ENCODE results near the gene CPE.

Gene CPE

DNA sequence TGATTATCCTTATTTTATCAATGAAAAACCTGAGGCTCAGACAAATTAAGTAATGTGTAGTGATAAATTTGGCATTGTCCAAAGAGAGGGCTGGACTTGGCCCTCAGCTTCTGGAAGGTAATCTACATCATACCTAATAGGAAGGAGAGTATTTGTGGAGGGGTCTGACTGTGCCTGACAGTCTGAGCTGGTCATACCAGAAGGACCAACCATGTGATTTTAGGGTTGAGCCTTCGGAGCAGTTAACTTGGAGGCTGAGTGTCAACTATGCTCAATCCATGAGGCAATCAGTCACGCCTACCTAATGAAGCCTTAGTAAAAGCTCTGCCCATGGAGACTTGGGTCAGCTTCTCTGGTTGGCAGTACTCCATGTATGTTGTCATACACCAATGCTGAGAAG is 136.4 kb downstream of the CPE start:
- DNase-seq, result no peak

DNA sequence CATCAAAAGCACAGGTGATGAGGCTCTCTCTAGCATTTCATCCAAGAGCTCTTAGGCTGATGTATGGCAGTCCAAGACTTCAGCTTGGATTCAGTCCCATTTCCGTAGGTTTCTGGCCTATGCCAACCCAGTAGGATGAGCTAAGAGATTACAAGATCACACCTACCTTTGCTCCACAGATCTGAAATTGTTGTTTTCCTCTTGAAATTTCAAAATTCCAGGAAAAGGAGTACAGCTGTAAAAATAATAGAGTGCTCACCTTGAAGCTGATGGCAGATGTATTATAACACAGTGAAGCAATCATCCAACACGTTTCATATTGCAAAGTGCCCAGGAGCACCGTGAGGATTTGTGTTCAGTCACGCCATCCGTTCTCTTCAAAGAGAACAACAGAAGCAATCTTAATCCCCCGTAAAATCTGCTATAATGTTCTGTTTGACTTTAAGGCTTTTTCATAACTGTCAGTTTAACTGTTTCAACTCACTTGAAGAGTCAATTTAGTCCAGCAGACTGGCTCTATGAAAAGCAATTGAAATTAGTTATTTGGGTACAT is 137.5 kb downstream of the CPE start:
- no peak for DNase-seq

DNA sequence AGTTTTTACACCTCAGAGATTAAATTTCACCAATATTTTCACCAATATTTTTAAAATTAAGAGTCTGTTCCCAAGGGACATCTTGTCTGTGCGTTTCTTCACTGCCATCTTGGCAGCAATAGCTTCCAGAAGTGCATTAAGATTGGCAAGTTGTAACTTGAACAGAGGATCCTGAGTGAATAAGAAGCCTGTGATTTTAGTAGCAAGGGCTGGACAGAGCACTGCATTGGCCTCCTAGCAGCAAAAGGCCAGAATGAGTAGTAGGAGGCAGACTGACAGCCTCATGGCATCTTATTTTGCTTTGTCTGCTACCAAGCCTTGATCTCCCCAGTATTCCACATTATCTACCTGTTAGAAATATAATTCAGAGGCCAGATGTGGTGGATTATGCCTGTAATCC is 138.4 kb downstream of the CPE start:
- no peak for DNase-seq

GRCh38 chr4:165518024-165518616 is 139.3 kb downstream of the CPE start:
- no peak for DNase-seq

DNA sequence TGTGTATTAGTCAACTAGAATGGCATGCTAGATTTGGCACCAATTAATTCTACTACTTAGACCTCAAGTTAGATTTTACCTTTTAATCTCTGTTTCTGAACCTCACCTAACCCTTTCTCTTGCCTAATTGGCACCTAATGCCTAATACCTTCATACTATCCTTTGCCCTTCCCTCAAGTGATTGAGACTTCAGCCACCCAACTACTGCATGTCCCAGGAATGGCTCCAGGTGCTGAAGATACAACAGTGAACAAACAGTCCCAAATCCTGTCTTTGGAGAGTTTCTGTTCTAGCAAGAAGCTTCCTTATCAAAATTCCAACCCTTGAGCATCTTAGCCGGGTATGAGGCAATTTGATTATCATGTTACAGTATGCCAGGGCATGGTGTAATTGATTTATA is 139.9 kb downstream of the CPE start:
- no peak for DNase-seq

DNA sequence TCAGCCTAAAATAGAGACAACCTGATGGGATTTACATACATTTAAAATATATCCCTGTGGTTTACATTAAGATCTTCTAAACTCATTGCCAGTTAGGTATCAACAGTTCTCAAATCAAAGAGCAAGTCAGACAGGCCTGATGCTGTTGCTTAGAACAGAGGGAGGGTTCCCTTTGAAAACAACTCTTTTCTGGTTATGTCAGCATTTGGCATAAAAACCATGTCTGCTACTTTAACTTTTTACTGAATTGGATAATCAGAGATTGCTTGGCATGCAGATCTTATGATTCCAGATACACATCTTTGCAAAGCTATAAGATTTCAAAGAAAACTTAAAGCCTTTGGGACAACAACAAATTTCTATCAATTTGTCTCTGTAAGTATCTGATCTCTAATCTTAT is 140.8 kb downstream of the CPE start:
- no peak for DNase-seq

GRCh38 chr4:165520086-165520485 is 141.3 kb downstream of the CPE start:
- no peak for DNase-seq

DNA sequence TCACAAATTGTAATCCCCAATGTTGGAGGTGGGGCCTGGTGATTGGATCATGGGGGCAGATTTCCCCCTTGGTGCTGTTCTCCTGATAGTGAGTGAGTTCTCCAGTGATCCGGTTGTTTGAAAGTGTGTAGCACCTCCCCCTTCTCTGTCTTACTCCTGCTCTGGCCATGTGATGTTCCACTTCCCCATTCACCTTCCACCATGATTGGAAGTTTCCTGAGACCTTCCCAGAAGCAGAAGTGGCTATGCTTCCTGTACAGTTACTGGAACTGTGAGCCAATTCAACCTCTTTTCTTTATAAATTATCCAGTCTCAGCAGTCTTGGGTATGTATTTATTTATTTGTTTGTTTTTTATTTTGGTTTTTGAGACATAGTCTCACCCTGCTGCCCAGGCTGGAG is 143.2 kb downstream of the CPE start:
- no peak for DNase-seq

DNA sequence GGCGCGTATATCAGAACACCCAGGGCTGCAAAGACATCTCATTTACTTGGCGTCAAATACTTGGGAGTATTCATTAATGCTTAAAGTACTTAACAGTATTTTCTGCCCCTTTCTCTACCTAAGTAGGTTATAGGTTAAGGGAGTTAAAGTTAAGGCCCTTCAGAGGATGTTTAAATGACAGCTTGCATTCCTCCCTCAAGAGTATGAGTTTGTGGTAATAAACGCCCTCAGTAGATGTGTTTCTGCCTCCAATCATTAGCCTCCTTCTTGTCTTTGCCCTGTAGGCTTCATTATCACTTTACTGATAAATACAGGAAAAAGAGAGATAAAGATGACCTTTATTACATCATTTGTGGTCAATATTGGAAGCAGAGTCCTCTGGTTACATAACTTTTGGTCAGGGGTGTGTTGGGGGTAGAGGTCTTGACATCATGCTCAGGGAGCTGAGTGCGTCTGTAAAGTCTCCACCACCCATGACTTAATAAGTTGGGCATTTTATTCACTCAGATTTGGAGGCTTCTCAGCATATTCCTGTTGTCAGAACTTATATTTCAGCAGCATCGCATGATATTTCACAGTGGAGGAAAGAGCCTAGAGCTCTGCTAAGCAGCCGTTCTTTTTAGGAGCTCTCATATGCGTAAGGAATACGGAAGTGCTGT is 145.9 kb downstream of the CPE start:
- DNase-seq, result no peak

GRCh38 chr4:165532976-165533375 is 154.2 kb downstream of the CPE start:
- DNase-seq, result no peak

DNA sequence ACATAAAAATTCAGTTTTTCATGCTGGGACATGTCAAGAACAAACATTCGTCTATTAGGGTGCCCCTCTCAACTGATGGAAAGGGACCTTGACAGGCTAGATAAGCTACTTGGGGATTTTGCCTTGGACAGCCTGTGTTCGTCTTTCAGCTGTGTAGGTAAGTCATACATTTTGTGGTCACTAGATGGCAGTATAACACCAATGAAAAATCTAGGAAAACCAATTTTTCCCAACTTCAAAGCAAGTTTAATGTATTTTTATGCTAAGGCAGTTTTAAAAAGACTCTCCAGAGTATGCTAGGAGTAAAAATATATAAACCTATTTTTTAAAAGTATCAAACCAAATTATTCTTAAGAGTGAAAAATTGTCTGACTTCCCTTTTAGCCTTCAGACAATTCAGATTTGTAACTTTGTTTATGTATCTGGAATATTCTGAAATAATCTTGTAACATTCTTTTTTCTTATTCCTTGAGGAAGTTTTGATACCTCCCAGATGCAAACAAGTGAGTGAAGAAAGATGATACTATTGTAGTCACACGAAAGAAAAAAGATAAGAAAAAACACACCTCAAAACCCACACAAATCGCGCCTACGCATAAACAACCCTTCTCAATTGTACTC is 158.3 kb downstream of the CPE start:
- no peak for DNase-seq

DNA sequence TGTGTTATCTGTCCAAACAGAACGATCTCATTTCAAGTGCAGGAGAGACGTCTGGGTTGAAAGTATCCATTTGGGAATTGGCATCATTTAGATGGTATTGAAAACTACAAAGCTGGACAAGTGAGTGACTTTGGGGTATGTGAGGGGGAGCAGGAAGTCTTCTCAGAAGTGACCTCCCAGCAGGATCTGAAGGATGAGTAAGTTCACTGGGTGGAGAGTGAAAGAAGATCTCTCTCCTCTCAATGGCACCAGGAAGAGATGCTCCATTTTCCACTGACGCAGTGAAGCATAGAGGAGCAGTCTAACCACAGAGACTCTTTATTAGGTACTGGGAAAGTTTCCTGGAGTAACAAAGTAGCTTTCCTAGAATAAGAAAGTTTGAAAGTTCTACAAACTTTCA is 161.0 kb downstream of the CPE start:
- DNase-seq, result no peak

- no peak for DNase-seq
Observed at GRCh38 chr4:165540206-165540830, 161.5 kb downstream of the CPE start.

DNA sequence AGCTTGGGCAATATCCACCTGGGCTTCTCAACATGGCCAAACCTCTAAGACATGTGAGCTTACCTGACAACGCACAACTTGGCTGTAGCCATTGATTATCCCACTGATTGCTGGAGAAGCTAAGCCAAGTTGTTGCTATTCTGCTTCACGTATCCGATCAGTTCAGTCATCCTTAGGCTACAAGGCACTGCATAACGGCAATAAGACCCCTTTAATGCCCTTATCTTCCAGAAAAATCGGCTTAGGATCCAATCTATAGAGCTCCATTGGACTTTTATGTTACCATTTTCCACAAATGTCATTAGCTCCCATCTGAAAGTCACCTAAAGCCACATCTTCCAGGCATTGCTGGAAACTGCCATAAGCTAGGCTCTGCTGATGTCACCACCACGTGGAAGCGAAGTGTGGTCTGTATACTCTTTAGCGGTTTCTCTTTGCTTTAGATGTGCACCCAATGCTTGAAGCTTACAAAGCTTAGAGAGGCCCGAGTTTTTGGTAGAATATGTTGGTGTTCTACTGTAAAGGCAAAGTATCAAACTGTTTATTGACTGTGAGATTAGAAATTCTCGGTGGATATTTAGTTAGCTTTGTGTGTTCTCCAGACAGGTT is 163.1 kb downstream of the CPE start:
- no peak for DNase-seq

- DNase-seq, result no peak
Observed at GRCh38 chr4:165542476-165542875, 163.7 kb downstream of the CPE start.
